Activated CD4-positive, alpha-beta T cell treated with anti-CD3 and anti-CD28 coated beads for 48 hours (primary cell): ENCODE results near the gene CD164L2.

Source experiments
- DNase-seq: peaks from one replicate; pipeline ENCODE4 v3.0.0-alpha.2; 2020

The CD164L2 gene

DNA sequence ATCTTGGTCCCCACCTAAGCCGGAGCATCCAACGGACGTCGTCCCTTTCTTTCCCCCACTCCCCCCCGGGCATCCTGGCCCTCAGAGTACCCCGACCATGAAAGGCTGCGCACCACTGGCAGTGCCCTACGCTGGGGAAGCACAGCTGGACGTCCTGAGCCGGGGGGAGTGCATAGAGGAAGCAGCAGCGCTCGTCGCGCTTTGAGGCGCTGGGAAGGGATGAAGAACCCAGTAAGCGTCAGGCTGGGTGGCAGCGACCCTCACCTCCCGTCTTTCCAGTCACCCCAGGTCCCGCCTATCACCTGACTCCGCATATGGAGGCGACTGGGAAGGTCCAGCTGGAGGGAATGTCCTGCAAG lies 22.1 kb downstream of the CD164L2 start:
- no peak for DNase-seq

DNA sequence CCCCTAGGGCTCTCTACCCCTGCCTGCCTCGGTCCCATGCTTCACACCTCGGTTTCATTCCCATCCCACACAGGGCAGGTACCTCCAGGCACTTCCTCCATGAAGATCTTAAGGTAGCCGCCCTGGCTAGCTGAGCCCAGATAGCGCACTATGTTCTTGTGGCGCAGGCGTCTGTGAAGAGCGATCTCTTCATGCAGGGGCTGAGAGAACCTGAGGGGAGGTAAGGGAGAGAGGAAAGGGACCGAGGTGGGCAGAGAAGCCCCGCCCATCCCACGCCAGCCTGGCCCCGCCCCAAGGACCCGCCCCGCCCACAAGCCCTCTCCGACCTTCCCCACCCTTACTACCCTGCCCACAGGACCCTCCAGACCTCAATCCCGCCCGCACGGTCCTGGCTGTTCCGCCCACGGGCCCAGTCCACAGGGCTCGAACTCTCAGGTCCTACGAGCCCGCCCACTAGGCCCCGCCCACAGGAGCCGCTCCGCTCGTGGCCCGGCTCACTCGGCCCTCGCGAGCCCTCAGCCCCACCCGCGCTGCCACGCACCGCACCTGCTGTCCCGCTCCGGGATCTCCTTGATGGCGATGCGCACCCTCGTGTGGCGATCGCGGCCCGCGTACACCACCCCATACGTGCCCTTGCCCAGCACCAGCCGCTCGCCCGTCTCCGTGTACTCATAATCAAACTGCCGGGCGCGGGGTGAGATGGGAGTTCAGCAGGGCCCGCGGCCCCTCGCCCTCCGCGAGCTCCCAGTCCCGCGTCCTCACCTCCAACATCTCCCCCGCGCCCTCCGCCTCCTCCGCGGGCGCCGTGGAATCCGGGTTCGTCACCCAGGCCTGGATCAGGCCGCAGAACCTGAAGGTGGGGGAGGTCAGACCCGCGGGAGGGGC lies 22.7 kb downstream of the CD164L2 start:
- peak; percentile 42 for DNase-seq

DNA sequence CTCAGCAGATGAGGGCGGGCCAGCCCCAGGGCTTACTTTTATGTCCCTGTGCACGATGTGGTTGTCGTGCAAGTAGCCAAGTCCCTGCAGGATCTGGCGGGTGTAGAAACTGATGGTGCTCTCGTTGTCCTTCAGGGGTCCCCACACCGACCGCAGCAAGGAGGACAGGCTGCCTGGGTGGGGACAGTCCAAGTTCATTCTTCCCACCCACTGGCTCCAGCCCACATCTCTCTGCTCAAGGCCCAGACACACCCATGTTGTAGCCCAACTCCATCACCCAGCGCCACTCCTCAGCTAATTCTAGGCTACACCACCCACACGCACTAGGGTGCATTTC lies 23.3 kb downstream of the CD164L2 start:
- no peak for DNase-seq

DNA sequence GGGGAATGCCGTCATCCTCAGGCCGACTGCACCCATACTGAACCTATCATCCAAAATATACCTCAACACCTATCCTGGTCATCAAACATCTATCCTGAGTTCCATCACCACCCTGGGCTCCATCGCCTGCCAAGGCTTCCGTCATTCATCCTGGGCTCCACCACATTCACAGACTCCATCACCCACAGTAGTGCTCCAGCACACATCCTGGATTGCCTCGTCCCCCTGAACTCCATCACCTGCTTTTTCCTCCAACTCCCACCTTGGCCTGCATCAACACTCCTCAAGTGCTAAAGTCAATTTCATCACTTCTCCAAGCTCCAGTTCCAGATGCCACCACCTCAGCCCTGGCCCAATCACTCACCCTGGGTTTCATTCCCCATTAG lies 24.2 kb downstream of the CD164L2 start:
- no peak for DNase-seq

DNA sequence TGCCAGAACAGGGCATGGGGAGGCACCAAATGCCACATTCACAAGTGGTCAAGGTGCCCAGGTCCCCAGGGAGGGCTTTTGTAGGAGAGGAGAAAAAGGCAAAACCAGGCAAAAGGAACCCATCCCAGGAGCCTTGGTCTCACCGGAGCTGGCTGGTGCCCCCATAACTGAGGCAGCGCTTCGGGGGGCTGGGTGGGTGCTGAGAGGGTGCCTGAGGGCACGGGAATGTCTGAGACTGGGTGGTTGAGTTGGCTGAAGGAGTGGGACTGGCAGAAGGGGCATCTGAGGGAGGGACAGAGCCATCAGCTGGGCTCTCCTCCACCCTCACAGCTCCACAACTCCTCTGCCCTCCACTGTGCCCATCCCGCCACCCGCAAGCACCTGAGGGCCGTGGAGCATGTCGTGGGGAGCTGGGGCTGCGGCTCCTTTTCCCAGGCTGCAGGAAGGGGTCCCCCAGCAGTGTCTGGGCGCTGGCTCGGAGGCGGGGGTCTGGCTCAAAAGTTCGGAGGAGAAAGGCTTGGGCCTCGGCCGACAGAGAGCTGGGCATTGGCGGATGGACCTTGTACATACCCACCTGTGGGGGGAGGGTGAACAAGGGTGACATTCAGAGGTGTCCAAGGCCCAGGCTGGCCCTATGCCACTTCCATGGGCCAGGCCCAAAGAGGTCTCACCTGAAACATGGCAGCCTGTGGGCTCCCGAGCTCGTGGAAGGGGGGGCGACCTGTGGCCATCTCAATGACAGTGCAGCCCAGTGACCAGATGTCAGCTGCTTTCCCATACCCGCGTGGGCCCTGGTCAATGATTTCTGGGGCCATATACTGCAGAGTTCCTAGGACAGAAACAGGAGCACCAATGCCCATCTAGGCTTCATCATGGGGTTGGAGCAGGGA lies 24.9 kb downstream of the CD164L2 start:
- no peak for DNase-seq

DNA sequence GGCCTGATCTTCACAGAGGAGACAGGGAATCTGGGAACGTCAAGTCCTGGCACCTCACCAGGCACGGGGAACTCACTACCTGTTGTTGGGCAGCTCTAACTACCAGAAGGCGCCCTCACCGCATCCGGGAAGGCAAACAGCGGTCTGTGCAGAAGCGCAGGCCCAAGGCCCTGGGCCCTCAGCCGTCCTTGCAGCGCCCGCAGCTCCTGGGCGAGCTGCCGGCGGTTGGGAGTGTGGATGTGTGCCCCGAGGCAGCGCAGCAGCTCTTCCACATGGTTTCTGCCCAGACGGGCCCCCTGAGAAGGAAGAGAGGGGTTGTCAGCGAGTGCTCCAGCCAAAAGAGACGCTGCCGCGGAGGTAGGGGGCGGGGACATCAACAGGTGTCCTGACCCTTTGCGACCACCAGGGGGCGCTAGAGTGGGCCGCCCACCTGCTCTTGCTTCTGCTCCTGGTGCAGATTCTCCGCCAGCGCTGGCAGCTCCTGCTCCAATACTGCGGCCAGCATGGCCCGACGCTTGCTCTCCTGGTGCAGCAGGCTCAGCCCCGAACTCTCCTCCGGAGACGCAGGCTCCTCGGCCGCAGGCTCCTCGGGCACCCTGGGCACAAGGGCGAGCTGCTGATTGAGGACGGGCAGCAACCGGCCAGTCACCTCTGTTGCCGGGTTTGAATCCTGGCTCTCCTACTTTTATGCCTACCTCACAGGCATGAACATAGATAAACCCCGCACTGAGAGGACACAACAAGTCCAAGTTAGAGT lies 25.7 kb downstream of the CD164L2 start:
- peak; percentile 86 for DNase-seq

DNA sequence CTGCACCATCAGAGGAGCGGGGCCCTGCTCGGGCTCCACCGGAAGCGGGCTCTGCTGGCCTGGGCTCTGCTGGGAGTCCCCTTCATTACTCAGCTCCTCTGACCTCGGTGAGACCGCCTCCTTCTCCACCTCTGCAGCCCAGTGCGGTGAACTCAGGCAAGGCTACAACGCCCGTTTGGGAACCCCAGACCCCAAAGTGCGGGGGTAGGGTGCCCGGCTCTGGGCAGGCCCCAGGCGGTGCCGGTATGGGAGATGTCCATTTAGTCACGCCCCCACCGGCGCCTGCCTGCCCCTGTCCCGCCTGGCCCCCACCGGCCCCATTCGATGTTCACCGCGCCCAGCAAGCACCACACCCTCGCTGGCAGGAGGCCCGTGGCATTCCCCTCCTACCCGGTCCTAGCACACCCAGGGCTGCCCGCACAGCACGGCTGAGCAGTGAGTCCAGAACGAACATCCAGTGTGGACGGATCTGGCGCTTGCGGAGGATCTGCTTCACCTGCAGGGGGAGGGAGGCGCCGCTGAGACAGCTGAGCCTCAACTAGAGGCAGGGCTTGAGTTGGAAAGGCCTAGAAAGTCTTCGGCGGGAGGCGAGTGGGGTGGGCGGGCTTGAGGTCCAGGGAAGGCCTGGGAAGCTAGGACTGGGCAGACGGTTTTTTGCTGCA lies 26.4 kb downstream of the CD164L2 start:
- peak; percentile 69 for DNase-seq

DNA sequence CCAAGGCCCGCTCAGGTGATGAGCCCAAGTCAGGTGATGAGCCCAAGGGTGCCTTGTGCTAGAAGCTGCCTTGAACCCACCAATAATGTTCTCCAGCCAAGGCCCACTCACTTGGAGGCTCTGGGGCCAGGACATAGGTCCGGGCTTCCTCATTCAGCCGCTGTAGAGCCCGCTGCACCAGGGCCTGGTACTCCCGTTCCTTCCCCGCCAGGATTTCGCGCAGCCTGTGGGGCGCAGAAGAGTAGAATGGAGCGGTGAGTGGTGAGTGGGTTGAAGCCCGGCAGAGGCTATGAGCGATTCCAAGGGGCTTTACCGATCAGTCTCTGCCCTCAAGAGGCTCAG lies 26.9 kb downstream of the CD164L2 start:
- DNase-seq: no peak

DNA sequence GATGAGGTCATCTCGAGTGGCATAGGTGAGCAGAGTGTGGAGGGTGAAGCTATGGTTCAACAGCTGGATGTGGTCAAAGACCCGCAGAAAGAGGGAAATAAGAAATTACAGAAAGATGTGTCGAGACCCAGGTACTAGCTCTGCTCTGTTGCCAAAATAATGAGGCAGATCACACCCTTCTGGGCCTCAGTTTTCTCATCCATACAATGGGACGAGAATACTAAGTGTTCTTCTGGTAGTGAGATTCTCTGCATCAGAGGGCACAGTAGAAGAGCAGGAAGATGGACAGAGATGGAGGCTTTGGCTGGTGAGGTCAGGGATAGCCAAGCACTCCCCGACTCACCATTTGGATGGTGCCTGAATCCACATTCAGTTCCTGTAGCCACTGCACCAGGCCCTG lies 27.4 kb downstream of the CD164L2 start:
- no peak for DNase-seq

DNA sequence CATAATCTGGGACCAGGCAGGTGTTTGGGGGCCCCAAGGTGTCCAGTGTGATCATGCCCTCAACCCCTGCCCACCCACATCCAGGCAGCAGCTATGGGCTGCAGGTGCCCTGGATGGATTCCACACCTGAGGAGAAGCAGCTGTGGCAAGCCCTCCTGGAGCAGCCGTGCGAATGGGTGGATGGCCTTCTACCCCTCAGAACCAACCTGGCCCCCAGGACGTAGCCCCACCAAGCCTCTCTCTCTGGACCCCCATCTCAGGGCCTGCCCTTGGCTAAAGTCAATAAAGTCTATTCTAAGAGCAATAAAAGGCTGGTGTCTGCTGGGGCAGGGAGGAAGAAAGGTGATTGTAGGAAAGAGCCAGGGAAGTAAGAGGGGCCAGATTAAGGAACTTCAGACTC lies 29.5 kb downstream of the CD164L2 start:
- DNase-seq: no peak

DNA sequence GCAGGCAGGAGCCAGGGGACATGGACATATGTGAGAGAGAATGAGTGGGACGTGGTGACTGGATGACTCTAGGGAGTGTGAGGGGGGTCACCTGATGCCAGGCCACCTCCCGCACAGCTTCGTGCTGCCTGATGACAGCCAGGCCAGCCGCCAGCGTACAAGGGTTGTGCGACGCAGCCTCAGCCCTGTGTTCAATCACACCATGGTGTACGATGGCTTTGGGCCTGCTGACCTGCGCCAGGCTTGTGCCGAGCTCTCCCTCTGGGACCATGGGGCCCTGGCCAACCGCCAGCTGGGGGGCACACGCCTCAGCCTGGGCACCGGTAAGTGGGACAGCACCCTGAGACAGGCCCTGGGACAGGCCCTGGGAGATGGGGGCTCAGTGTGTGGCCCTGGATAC lies 30.0 kb downstream of the CD164L2 start:
- DNase-seq: no peak

DNA sequence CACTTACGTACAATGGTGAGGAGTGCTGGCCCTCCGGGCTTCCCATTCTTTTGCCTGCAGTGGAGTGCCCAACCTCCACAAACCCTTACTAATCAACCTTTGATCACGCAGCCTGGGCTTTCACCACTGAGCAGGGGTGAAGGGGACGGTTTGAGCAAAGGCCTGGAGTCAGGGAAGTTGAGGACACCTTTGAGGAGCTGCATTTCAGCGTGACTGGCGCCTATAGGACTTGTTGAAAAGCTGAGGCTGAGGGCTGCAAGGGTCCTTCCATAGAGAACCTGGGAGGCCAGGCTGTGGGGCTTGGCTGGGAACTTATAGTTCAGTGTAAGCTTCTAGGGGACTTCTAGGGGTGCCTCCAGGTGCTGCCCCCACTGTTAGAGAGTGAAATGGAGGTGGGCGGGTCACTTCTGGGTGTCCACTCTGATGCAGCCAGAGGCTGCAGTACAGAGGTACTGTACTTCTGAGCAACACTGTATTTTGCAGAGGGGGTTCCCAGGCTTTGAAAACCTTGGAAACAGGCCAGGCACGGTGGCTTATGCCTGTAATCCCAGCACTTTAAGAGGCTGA lies 31.5 kb downstream of the CD164L2 start:
- DNase-seq: no peak

DNA sequence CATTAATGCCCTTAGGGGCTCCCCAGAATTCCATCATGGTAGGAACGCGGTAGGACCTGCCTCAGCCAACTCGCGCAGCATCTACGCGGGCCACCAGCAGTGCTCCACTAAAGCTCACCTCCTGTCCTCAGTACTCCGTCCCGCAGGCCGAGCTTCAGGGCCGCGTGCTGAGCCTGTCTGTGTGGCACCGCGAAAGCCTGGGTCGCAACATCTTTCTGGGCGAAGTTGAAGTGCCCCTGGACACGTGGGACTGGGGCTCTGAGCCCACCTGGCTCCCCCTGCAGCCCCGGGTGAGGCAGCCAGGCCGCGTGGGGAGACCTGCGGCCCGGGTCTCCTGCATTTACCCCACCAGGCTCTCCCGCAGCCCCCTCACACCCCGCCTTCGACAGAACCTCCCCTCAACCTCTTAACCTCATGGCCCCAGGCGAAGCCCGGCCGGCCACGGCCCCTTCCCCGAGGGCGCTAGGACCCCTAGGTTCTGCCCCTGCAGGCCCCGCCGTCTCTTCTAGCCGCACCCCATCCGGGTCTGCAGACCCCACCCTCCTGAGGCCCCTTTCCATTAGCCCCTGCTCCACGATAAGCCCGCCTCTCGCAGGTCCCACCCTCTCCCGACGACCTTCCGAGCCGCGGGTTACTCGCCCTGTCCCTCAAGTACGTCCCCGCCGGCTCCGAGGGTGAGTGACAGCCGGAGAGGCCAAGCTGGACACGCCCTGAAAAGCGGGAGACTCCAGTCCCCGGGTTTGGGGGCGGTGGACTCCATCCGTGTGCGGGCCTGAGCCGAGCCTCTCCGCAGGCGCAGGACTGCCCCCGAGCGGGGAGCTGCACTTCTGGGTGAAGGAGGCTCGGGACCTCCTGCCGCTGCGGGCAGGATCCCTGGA lies 32.2 kb downstream of the CD164L2 start:
- DNase-seq: no peak

DNA sequence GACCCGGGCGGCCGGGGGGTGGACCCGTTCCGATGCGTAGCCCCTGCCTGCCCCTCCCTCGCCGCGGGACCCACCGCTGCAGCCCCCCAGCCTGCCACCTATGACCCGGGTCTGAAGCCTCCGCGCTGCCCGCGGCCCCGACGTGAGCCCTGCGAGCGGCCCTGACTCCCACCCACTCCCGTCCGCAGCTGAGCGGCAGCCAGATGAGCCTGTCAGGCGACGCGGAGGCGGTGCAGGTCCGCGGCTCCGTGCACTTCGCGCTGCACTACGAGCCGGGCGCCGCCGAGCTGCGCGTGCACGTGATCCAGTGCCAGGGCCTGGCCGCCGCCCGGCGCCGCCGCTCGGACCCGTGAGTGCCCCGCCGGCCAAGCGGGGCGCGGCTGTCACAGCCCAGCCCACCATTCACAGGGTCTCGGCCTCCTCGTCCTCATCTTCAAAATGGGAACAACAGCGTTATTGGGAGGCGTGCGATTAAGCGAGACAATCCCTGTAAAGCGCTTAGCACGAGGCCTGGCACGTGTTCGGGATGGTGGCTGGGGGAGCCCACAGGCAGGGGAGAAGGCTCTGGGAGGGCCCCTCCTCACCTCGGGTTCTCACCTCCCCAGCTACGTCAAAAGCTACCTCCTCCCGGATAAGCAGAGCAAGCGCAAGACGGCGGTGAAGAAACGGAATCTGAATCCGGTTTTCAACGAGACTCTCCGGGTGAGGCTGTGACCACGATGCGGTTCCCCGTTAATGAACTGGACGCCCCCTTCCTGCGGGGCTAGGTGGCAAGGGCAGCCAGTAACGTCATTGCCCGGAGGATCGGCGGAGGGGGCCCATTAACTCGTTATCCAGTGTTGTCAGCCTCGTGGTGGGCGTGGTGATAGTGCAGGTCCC lies 33.1 kb downstream of the CD164L2 start:
- DNase-seq: peak; percentile 39

DNA sequence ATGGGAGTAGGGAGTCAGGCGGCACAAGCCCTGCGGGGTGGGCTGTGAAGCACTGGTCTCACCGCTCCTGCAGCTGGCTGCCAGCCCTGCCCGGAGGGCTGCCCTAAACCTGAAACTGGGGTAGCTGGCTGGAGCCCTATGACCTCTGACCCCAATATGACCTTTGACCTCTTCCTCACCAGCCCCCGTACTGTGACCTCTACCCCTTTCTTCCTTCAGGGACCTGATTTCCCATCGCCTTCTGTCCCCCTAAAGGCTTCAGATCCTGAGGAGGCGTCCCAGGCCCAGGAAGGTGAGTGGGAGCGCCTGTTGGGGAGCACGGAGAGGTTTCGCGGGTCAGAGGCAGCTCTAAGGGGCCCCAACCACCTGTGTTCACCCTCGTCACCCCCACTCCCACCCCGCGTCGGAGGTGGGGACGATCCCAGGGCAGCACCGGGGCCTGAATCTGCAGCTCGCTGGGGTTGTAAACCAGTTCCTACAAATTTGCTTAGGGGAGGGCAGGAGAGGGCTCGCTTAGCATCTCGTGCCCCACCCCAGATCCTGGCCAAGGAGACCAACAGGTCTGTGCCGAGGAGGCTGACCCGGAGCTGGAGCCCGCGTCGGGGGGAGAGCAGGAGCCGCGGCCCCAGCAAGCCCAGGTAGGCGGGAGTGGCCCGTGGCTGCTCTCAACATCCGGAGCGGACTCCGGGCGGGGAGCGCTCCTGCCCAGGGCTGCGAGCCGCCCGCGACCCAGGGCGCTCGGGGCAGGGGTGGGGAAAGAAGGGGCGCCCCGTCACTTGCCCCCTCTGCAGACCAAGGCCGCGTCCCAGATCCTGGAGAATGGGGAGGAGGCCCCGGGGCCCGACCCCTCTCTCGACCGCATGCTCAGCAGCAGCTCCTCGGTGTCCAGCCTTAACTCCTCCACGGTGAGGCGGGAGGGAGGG lies 34.0 kb downstream of the CD164L2 start:
- DNase-seq: peak; percentile 40

DNA sequence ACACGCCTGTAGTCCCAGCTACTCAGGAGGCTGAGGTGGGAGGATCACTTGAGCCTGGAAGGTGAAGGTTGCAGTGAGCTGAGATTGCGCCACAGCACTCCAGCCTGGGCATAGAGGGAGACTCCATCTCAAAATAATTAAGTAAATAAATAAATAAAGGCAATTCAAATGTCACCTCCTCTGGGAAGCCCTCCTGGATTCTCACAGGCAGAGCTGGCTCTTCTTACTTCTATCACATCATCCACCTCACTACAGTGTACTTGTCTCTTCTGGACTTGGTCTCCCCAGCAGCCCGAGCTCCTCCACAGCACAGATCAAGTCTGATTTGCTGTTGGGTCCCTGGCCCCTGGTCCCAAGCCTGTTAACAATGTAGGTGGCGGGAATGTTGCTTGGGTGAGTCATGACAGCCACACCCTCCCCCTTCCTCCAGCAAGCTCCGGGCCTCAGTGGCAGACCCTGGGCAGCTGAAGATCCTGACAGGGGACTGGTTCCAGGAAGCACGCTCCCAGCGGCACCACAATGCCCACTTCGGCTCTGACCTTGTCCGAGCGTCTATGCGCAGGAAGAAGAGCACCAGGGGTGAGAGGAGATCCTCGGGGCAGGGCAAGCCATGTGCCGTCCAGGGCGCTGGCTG lies 36.0 kb downstream of the CD164L2 start:
- DNase-seq: no peak

DNA sequence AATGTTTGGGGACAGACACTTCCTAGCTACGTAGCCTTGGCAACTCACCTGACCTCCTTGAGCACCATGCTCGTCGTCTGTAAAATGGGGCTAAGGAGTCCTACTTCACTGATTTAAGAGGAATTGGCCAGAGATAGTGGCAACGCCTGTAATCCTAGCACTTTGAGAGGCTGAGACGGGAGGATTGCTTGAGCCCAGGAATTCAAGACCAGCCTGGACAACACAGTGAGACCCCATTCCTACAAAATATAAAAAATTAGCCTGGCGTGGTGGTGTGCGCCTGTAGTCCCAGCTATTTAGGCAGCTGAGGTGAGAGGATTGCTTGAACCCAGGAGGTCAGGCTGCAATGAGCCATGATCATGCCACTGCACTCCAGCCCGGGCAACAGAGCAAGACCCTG lies 36.8 kb downstream of the CD164L2 start:
- no peak for DNase-seq

DNA sequence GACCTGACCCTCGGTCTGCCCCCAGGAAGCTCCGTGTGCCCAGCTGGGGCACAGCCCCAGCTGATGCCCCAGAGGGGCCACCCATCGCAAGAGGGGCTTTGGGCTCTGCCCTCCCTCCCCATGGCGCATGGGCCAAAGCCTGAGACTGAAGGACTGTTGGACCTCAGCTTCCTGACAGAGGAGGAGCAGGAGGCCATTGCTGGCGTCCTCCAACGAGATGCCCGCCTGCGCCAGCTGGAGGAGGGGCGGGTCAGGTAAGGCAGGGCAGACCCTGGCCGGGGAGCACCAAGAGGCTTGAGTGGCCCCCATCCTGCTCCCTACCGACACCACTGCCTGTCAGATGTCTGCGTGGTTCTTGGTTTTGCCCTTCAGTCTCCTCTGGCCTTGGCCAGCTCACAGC lies 37.9 kb downstream of the CD164L2 start:
- no peak for DNase-seq

DNA sequence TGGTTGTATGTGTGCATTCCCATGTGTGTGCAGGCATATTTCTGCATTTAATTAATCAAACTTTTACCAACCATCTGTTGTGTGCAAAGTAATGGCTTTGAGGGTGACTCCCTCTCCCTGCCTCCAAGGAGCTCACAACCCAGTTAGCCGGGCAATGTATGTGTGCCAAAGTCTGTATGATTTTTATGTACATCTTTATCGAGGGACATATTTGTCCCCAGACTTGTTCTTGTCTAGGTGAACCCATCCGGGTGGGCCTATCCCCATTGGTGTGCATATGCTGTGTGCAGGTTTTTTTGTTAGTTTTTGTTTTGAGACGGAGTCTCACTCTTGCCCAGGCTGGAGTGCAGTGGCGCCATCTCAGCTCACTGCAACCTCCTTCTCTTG lies 39.5 kb downstream of the CD164L2 start:
- DNase-seq: no peak
